ENCODE results near the gene TNIK. TPM values are rescaled to one million over a fixed set of nuclear protein-coding genes. Genes with fewer than 3 reads are reported as not detected.
"Not testable (repeated sequence)": the region's sequence is repeated elsewhere in the genome, so short reads cannot be mapped to it uniquely, and the experiment has no call there.

TNIK gene
- polyA plus RNA-seq, 1 donor = 32.3 TPM

GRCh38 chr3:171249245-171249644 lies 211.0 kb downstream of the TNIK start:
- no peaks in the 10 kb centered on the region for H3K36me3 ChIP-seq (ENCODE audit: control insufficient read depth, insufficient read depth, low read length)
- H3K27ac ChIP-seq (ENCODE audit: low read length) = no peak overlapping the region
- DNase-seq = no peak

GRCh38 chr3:171248426-171249111 lies 211.6 kb downstream of the TNIK start:
- Histone ChIP-seq H3K4me3 (ENCODE audit: low read length) (no peak overlapping the region), H3K27me3 (ENCODE audit: control insufficient read depth, insufficient read depth, low read length) (no peaks in the 10 kb centered on the region), H3K9me3 (ENCODE audit: control insufficient read depth, low read depth, low read length) (no peaks in the 10 kb centered on the region), H3K4me1 (ENCODE audit: control insufficient read depth, insufficient read depth, low read length) (no peaks in the 10 kb centered on the region), H3K36me3 (ENCODE audit: control insufficient read depth, insufficient read depth, low read length) (no peaks in the 10 kb centered on the region), H3K27ac (ENCODE audit: low read length) (no peak overlapping the region)
- 87% methylated on average over 3 of the region's 4 CpGs for WGBS (ENCODE audit: insufficient coverage, low lambda C conversion rate)
- no peak for DNase-seq

More at GRCh38 chr3:171249245-171249644, 211.0 kb downstream of the TNIK start:
- Histone ChIP-seq H3K27me3 (ENCODE audit: control insufficient read depth, insufficient read depth, low read length) (no peaks in the 10 kb centered on the region), H3K4me3 (ENCODE audit: low read length) (no peak overlapping the region), H3K9me3 (ENCODE audit: control insufficient read depth, low read depth, low read length) (no peaks in the 10 kb centered on the region), H3K4me1 (ENCODE audit: control insufficient read depth, insufficient read depth, low read length) (no peaks in the 10 kb centered on the region)

GRCh38 chr3:171245796-171246765 lies 214.1 kb downstream of the TNIK start:
- no peaks in the 10 kb centered on the region for H3K36me3 ChIP-seq (ENCODE audit: control insufficient read depth, insufficient read depth, low read length)
- H3K27me3 ChIP-seq (ENCODE audit: control insufficient read depth, insufficient read depth, low read length) = no peaks in the 10 kb centered on the region
- DNase-seq = no peak
- no peaks in the 10 kb centered on the region for H3K9me3 ChIP-seq (ENCODE audit: control insufficient read depth, low read depth, low read length)
- H3K27ac ChIP-seq (ENCODE audit: low read length) = no peak overlapping the region
- WGBS (ENCODE audit: insufficient coverage, low lambda C conversion rate) = 91% methylated on average over 4 of the region's 4 CpGs
- no peak overlapping the region for H3K4me3 ChIP-seq (ENCODE audit: low read length)
- no peaks in the 10 kb centered on the region for H3K4me1 ChIP-seq (ENCODE audit: control insufficient read depth, insufficient read depth, low read length)

GRCh38 chr3:171242951-171243350 lies 217.3 kb downstream of the TNIK start:
- no peak for DNase-seq
- Histone ChIP-seq H3K27ac (ENCODE audit: low read length) (no peak overlapping the region), H3K4me1 (ENCODE audit: control insufficient read depth, insufficient read depth, low read length) (no peaks in the 10 kb centered on the region), H3K27me3 (ENCODE audit: control insufficient read depth, insufficient read depth, low read length) (no peaks in the 10 kb centered on the region), H3K9me3 (ENCODE audit: control insufficient read depth, low read depth, low read length) (no peaks in the 10 kb centered on the region), H3K36me3 (ENCODE audit: control insufficient read depth, insufficient read depth, low read length) (no peaks in the 10 kb centered on the region), H3K4me3 (ENCODE audit: low read length) (no peak overlapping the region)
- WGBS (ENCODE audit: insufficient coverage, low lambda C conversion rate) = no CpG with 5 or more reads among the region's 2 CpGs

GRCh38 chr3:171242170-171242569 lies 218.0 kb downstream of the TNIK start:
- Histone ChIP-seq H3K9me3 (ENCODE audit: control insufficient read depth, low read depth, low read length) (no peaks in the 10 kb centered on the region), H3K4me1 (ENCODE audit: control insufficient read depth, insufficient read depth, low read length) (no peaks in the 10 kb centered on the region), H3K36me3 (ENCODE audit: control insufficient read depth, insufficient read depth, low read length) (no peaks in the 10 kb centered on the region), H3K27me3 (ENCODE audit: control insufficient read depth, insufficient read depth, low read length) (no peaks in the 10 kb centered on the region), H3K27ac (ENCODE audit: low read length) (no peak overlapping the region), H3K4me3 (ENCODE audit: low read length) (no peak overlapping the region)
- no CpG with 5 or more reads among the region's 2 CpGs for WGBS (ENCODE audit: insufficient coverage, low lambda C conversion rate)
- DNase-seq = no peak

- WGBS (ENCODE audit: insufficient coverage, low lambda C conversion rate) = no CpG with 5 or more reads among the region's 2 CpGs
- H3K4me3 ChIP-seq (ENCODE audit: low read length); DNase-seq; H3K27me3 ChIP-seq (ENCODE audit: control insufficient read depth, insufficient read depth, low read length); H3K36me3 ChIP-seq (ENCODE audit: control insufficient read depth, insufficient read depth, low read length); H3K27ac ChIP-seq (ENCODE audit: low read length); H3K9me3 ChIP-seq (ENCODE audit: control insufficient read depth, low read depth, low read length); H3K4me1 ChIP-seq (ENCODE audit: control insufficient read depth, insufficient read depth, low read length): not testable (repeated sequence)
Measured at GRCh38 chr3:171241655-171242054, 218.6 kb downstream of the TNIK start.

- no peak overlapping the region for H3K4me3 ChIP-seq (ENCODE audit: low read length)
Measured at GRCh38 chr3:171240504-171240835, 219.7 kb downstream of the TNIK start.

GRCh38 chr3:171239757-171240503 lies 220.3 kb downstream of the TNIK start:
- WGBS (ENCODE audit: insufficient coverage, low lambda C conversion rate) = no CpG with 5 or more reads among the region's 9 CpGs
- H3K4me1 ChIP-seq (ENCODE audit: control insufficient read depth, insufficient read depth, low read length) = no peaks in the 10 kb centered on the region
- H3K36me3 ChIP-seq (ENCODE audit: control insufficient read depth, insufficient read depth, low read length) = no peaks in the 10 kb centered on the region
- DNase-seq = no peak
- no peaks in the 10 kb centered on the region for H3K27me3 ChIP-seq (ENCODE audit: control insufficient read depth, insufficient read depth, low read length)
- no peaks in the 10 kb centered on the region for H3K9me3 ChIP-seq (ENCODE audit: control insufficient read depth, low read depth, low read length)
- H3K27ac ChIP-seq (ENCODE audit: low read length) = no peak overlapping the region
- H3K4me3 ChIP-seq (ENCODE audit: low read length) = no peak overlapping the region

More at GRCh38 chr3:171240504-171240835, 219.7 kb downstream of the TNIK start:
- Histone ChIP-seq H3K36me3 (ENCODE audit: control insufficient read depth, insufficient read depth, low read length) (no peaks in the 10 kb centered on the region), H3K27me3 (ENCODE audit: control insufficient read depth, insufficient read depth, low read length) (no peaks in the 10 kb centered on the region), H3K9me3 (ENCODE audit: control insufficient read depth, low read depth, low read length) (no peaks in the 10 kb centered on the region), H3K27ac (ENCODE audit: low read length) (no peak overlapping the region), H3K4me1 (ENCODE audit: control insufficient read depth, insufficient read depth, low read length) (no peaks in the 10 kb centered on the region)
- no peak for DNase-seq
- 100% methylated on average over 1 of the region's 3 CpGs for WGBS (ENCODE audit: insufficient coverage, low lambda C conversion rate)

- Histone ChIP-seq H3K4me1 (ENCODE audit: control insufficient read depth, insufficient read depth, low read length) (no peaks in the 10 kb centered on the region), H3K9me3 (ENCODE audit: control insufficient read depth, low read depth, low read length) (no peaks in the 10 kb centered on the region), H3K27me3 (ENCODE audit: control insufficient read depth, insufficient read depth, low read length) (no peaks in the 10 kb centered on the region), H3K4me3 (ENCODE audit: low read length) (no peak overlapping the region), H3K36me3 (ENCODE audit: control insufficient read depth, insufficient read depth, low read length) (peaks cover 3% of the 10 kb centered on the region), H3K27ac (ENCODE audit: low read length) (no peak overlapping the region)
- no peak for DNase-seq
- WGBS (ENCODE audit: insufficient coverage, low lambda C conversion rate) = 100% methylated on average over 1 of the region's 2 CpGs
Measured at GRCh38 chr3:171237009-171237385, 223.2 kb downstream of the TNIK start.

- Histone ChIP-seq H3K27me3 (ENCODE audit: control insufficient read depth, insufficient read depth, low read length) (no peaks in the 10 kb centered on the region), H3K9me3 (ENCODE audit: control insufficient read depth, low read depth, low read length) (no peaks in the 10 kb centered on the region), H3K4me1 (ENCODE audit: control insufficient read depth, insufficient read depth, low read length) (no peaks in the 10 kb centered on the region), H3K36me3 (ENCODE audit: control insufficient read depth, insufficient read depth, low read length) (peaks cover 3% of the 10 kb centered on the region), H3K4me3 (ENCODE audit: low read length) (no peak overlapping the region), H3K27ac (ENCODE audit: low read length) (no peak overlapping the region)
- no peak for DNase-seq
- no CpG with 5 or more reads among the region's 8 CpGs for WGBS (ENCODE audit: insufficient coverage, low lambda C conversion rate)
Measured at GRCh38 chr3:171236265-171237008, 223.8 kb downstream of the TNIK start.

All from large intestine (tissue), 3 donors.